NCI-H2227 treated with DMSO at 0.1 percent for 48 hours (cell line): ENCODE data around the gene SLC5A12.
"Not testable (repeated sequence)": the region's sequence is repeated elsewhere in the genome, so short reads cannot be mapped to it uniquely, and the experiment has no call there.

Experiments used
- DNase-seq: peaks from one replicate; lab custom pipeline; 2025; lab: John Stamatoyannopoulos, UW

The SLC5A12 gene

GRCh38 chr11:26651916-26652315 lies 69.9 kb downstream of the SLC5A12 start:
- DNase-seq = no peak

DNA sequence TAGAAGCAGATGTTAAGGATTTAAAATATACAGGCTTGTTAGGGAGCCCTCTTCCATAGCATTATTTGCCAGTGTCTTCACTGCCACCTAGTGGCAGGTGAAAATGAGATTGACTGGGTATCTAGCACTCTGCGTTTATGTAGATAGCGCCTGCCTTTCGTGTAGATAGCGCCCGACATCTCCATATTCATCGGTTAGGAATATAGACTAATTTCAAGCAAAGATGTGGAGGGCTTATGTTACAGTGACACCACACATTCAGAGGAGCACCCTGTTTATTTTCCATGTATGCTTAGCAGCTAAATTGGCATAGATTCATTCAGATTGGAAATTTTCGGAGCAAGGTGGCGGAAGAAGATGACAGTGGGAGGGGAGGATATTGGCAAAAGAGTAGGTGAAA lies 72.0 kb downstream of the SLC5A12 start:
- DNase-seq = no peak

- DNase-seq = not testable (repeated sequence)
Observed at GRCh38 chr11:26643314-26643713, 78.5 kb downstream of the SLC5A12 start.

GRCh38 chr11:26632691-26633159 lies 89.1 kb downstream of the SLC5A12 start:
- DNase-seq = no peak

DNA sequence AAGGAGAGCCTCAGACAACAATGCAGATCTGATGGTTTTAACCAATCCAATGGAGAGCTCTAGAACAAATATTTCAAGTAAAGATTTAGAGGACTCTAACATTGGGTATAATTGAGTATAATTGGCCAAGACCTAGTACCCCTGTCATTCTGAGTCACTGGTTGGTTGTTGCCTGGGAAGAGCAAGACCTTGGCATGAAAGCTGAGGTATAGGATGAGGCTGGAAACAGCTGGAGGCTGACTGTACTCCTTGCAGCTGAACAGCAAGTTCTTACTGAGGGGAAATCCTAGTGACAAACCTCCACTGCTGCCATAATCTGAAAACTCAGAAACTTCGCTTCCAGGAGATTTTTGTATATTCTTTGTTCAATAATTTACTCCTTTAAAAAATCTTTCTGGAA lies 95.5 kb downstream of the SLC5A12 start:
- no peak for DNase-seq

GRCh38 chr11:26623076-26623659 lies 98.7 kb downstream of the SLC5A12 start:
- no peak for DNase-seq

GRCh38 chr11:26622181-26622580 lies 99.7 kb downstream of the SLC5A12 start:
- no peak for DNase-seq

DNA sequence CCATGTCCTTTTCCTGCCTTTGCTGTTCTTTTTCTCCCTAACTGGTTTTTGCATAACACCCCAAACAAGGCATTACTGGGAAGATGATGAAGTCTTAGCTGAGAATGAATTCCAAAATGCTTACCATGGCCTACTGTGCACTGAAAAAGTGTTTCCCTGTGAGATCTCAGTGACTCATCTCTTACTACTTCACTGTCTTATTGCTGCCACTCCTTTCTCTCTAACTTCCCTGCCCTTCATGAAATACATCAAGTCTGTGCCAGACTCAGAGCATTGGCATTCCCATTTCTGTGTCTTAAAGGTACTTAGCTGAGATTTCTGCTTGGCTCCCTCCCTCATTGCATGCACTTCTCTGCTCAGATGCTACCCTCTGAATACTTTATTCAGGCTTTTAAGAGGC lies 100.7 kb downstream of the SLC5A12 start:
- no peak for DNase-seq

GRCh38 chr11:26620282-26621045 lies 101.4 kb downstream of the SLC5A12 start:
- no peak for DNase-seq

- DNase-seq = no peak
Observed at GRCh38 chr11:26618441-26618840, 103.4 kb downstream of the SLC5A12 start.
